Right lung (tissue), 5 donors: ENCODE results near the gene MVK. TPM values are rescaled to one million over a fixed set of nuclear protein-coding genes. Genes with fewer than 3 reads are reported as not detected.
"Not testable (repeated sequence)": the region's sequence is repeated elsewhere in the genome, so short reads cannot be mapped to it uniquely, and the experiment has no call there.

ENCODE experiments used
- DNase-seq, 2 donors: peaks; one replicate each; pipeline ENCODE4 v3.0.0-alpha.2; 2013
- polyA plus RNA-seq, 5 donors: library from polyadenylated mRNA; unstranded; fragments of 120-200 nt; gene quantifications; one replicate each; pipeline versions ENCODE4 v1.2.1 to v1.2.3, GENCODE V29; 2013; ENCODE audit warnings: inconsistent platforms in 1 of 5, low replicate concordance in 1 of 5; ENCODE audit not compliant: insufficient read length in 5 of 5, insufficient read depth in 1 of 5

MVK gene
- polyA plus RNA-seq, 5 donors: 12.3 to 22.3 (median 18.1) TPM

GRCh38 chr12:109589240-109589590 is 15.6 kb downstream of the MVK start:
- no peak for DNase-seq

DNA sequence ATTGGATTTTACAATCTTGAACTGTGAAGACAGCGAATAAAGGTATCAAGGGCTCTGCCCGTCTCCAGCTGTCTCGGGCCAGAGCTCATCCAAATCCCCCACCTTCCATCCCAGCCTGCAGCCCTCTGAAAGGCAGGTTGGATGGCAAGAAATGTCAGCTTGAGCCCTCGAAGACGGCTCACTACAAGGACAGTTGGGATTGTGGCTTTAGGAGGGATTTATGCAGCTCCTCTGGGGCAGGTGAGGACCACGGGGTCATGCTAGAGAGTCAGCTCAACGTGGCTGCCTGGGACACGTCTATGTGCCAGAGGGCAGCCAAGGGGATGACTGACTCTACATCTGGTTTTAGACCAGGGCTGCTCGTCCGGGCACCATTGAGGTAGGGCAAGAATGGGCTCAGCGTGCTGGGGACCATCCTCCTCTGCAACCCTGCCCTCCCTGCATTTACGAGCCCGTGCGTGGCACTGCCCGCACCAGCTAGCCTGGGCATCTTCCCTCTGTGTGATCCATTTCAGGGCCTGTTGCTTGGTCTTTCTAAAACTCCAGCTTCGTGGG is 16.2 kb downstream of the MVK start:
- DNase-seq: no peak

GRCh38 chr12:109590566-109590965 is 17.0 kb downstream of the MVK start:
- no peak for DNase-seq

DNA sequence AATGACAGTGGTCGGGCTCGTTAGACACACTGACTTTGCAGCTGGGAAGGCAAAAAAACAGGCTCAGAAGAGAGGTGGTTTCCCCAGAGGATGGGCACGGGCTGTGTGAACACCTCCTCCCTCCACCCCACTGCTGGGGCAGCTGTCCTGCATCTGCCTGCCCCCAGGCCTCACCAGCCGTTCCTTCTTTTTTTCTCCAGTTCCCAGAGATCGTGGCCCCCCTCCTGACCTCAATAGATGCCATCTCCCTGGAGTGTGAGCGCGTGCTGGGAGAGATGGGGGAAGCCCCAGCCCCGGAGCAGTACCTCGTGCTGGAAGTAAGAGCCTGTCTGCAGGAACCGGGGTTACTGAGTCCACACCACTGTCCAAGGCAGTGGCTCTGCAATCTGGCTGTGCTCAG is 17.4 kb downstream of the MVK start:
- no peak for DNase-seq

DNA sequence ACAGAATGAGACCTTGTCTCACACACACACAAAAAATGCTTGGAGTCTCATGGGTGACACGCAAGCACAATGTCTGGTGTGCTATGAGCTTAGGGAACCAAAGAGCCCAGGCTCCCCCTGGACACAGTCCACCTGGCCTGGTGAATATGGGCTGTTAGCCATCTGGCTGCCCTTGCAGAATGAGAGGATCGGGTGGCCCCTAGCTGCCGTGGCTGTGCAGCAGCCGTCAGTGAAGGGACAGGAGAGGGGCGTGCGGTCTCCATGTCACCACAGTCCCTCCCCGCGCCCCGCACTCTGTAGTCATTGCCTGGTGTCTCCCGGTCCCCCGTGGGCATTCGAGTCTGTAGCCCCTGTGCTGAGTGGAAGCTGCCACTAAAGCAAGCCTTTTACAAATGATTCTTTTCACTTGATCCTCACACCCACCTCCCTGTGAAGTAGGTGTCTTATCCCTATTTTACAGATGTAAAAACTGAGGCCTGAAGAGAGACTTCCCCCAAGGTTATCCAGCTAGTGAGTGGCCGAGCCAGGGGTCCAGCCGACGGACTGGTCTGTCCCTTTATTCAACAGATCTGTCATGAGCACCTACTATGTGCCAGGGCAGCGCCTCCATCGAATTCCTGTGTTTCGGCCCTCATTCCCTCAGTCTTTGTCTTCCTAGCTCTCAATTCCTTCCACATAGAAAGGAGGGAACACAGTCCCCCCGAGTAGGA is 18.8 kb downstream of the MVK start:
- DNase-seq: no peak

DNA sequence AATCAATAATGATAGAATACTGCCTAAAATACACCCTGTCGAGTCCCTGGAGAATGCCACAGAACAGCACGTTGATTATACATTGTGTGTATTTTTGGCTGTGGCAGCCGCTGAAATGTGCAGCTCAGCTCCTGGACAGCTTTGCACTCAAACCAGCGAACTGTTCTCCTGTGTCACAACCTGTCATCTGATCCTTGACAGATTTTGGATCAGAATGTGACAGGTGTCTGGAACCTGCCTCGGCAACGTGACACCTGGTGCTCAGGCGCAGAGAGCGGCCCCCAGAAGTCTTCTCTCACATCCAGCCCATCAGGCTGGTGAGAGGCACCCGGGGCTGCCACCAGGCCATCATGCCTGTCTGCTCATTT is 19.3 kb downstream of the MVK start:
- no peak for DNase-seq

GRCh38 chr12:109594556-109595317 is 21.1 kb downstream of the MVK start:
- no peak for DNase-seq

GRCh38 chr12:109595321-109595902 is 21.8 kb downstream of the MVK start:
- no peak for DNase-seq

DNA sequence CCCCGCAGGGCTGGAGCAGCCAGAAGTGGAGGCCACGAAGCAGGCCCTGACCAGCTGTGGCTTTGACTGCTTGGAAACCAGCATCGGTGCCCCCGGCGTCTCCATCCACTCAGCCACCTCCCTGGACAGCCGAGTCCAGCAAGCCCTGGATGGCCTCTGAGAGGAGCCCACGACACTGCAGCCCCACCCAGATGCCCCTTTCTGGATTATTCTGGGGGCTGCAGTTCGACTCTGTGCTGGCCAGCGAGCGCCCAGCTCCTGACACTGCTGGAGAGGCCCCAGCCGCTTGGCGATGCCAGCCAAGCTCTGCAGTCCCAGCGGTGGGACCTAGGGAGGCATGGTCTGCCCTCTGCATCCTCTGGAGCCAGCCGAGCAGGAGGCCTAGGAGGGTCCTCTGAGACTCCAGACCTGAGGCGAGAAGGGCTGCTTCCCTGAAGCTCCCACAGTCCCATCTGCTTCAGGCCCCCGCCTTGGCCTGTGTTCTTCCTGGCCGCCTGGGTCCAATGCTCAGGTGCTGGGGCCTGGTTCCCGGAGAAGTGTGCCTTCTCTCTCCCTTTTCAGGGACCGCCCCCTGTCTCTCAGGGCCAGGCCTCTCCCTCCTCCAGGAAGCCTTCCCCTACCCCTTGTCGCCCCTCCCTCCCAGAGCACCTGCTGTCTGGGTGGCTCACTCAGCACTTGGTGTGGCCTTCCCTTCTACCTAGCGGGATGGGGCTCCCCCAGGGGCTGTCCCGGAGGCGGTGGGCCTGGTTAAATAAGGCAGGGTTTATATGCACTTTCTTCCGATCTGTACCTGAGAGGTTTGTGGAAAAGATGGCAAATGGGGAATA is 23.0 kb downstream of the MVK start:
- DNase-seq: no peak

GRCh38 chr12:109597414-109597794 is 23.8 kb downstream of the MVK start:
- no peak for DNase-seq

GRCh38 chr12:109597795-109598427 is 24.3 kb downstream of the MVK start:
- peak; percentile 70 to 81 for DNase-seq

GRCh38 chr12:109598428-109598854 is 24.8 kb downstream of the MVK start:
- DNase-seq: no peak

GRCh38 chr12:109599087-109599486 is 25.5 kb downstream of the MVK start:
- DNase-seq: no peak

DNA sequence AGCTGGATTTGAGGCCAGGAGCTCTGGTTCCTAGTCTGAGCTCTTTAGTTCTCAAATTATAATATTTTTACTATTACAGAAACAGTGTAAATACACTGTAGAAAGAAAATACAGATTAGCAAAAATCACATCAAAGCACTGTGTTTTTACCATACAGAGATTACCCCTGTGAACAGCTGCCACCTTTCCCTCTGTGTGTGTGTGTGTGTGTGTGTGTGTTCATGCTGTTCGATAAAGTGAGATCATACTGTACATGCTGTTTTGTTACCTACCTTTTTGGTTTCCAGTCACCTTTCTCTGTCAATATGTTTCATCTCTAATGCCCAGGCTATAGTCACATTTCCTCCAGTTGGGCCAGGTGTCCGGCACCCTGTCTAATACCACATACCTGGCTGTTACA is 26.9 kb downstream of the MVK start:
- no peak for DNase-seq

GRCh38 chr12:109600995-109601394 is 27.4 kb downstream of the MVK start:
- no peak for DNase-seq

DNA sequence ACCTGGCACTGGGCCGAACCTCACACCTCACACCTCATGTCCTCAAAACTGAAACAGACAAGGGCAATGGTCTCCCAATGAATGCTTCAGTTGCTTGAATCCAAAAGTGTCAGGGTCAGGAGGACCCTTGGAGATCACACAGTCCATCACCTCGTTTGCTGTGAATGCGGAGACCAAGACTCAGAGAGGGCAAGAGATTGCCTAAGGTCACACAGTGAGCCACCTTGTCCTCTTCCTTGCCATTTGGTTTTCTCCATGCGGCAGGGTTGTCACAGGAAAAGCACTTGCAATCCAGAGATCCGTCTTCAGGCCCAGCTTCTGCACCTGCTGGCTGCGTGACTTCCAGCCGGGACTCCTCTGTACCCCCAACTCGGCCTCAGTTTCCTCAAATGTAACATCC is 28.0 kb downstream of the MVK start:
- no peak for DNase-seq

DNA sequence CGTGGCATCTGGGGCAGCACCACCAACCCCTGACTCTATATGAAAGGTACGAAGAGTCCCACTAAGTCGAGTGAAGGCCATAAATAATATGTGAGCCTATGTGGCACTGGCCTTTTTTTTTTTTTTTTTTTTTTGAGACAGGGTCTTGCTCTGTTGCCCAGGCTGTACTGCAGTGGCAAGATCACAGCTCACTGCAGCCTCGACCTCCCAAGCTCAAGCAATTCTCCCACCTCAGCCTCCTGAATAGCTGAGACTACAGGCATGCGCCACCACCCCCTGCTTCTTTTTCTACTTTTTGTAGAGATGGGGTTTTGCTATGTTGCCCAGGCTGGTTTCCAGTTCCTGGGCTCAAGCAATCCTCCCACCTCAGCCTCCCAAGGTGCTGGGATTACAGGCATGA is 28.5 kb downstream of the MVK start:
- not testable (repeated sequence) for DNase-seq

GRCh38 chr12:109604132-109604585 is 30.6 kb downstream of the MVK start:
- DNase-seq: no peak

GRCh38 chr12:109605016-109605415 is 31.4 kb downstream of the MVK start:
- DNase-seq: no peak

DNA sequence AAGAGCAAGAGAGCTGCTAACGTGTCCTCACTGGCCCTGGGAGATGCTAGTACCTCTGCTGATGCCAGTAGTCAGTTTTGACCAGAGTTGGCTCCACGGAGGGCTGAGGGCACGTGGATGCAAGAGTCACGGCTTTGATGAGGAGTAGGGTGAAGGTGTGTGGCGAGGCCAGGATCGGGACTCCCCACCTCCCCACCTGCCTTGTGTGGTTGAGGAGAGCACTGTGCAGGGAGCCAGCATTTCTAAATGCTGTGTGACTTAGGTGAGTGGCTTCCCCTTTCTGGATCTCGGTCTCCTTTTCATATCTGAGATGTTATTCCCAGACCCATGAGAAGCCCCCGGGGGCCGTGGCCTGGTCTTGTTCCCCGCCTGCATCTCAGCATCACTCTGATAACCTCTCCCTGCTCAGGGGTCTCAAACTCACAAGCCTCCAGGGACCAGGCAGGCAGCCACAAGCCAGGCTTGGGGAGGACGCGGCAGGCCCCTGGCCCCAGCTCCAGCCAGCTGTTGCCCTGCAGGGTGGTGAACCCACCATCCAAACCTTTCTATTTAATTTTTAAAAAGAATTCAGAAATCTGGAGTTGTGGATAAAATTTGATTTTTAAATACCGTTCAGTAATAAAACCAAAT is 32.1 kb downstream of the MVK start:
- no peak for DNase-seq
